GM12878 (cell line): ENCODE data around the gene DAPK2. TPM values are rescaled to one million over a fixed set of nuclear protein-coding genes. Genes with fewer than 3 reads are reported as not detected.

Source experiments
- CBX5 ChIP-seq: sonication (generic); IDR thresholded peaks from 2 replicates; pipeline ENCODE4 v1.6.1; 2016; ENCODE audit warnings: low read depth, moderate library complexity, mild to moderate bottlenecking, inconsistent platforms
- ETV6 ChIP-seq, 2 experiments: fragments of 450-650 bp in 1 of 2; IDR thresholded peaks in 1 of 2; conservative IDR thresholded peaks in 1 of 2; 2 replicates each; pipeline ENCODE4 v1.6.1; 2014; ENCODE audit warnings: antibody characterized with exemption in 1 of 2, borderline replicate concordance in 1 of 2, low read depth in 1 of 2, mild to moderate bottlenecking in 1 of 2, moderate library complexity in 1 of 2
- FOXK2 ChIP-seq: fragments of 450-650 bp; IDR thresholded peaks from 2 replicates; pipeline ENCODE4 v1.6.1; 2017; ENCODE audit warnings: mild to moderate bottlenecking, moderate library complexity
- GABPA ChIP-seq: IDR thresholded peaks from 2 replicates; pipeline ENCODE4 v1.6.1; 2014; ENCODE audit warnings: antibody characterized with exemption, low read depth, mild to moderate bottlenecking, inconsistent platforms
- IRF4 ChIP-seq: IDR thresholded peaks from 2 replicates; pipeline ENCODE4 v1.6.1; 2011; ENCODE audit warnings: low read depth, low read length
- MLLT1 ChIP-seq: fragments of 450-650 bp; IDR thresholded peaks from 2 replicates; pipeline ENCODE4 v1.6.1; 2016; ENCODE audit warnings: mild to moderate bottlenecking
- MYC ChIP-seq: IDR thresholded peaks from 2 replicates; pipeline ENCODE4 v1.6.1; 2011; ENCODE audit warnings: mild to moderate bottlenecking, low read length, moderate library complexity, inconsistent platforms; ENCODE audit not compliant: insufficient read depth, insufficient replicate concordance, insufficient read length, severe bottlenecking
- NFIC ChIP-seq: IDR thresholded peaks from 2 replicates; pipeline ENCODE4 v1.6.1; 2012; ENCODE audit warnings: low read depth, mild to moderate bottlenecking, inconsistent platforms, low read length, moderate library complexity
- NFXL1 ChIP-seq: fragments of 450-650 bp; IDR thresholded peaks from 2 replicates; pipeline ENCODE4 v1.6.1; 2017; ENCODE audit warnings: antibody characterized with exemption, mild to moderate bottlenecking, borderline replicate concordance
- RB1 ChIP-seq: fragments of 450-650 bp; formaldehyde crosslinking; IDR thresholded peaks from 2 replicates; pipeline ENCODE4 v1.6.1; 2017; ENCODE audit warnings: mild to moderate bottlenecking, borderline replicate concordance
- RFX5 ChIP-seq: IDR thresholded peaks from 2 replicates; pipeline ENCODE4 v1.6.1; 2011; ENCODE audit warnings: low read depth, low read length, improper control_type of control experiment
- SREBF2 ChIP-seq: IDR thresholded peaks from 2 replicates; pipeline ENCODE4 v1.6.1; 2012; ENCODE audit warnings: mild to moderate bottlenecking, low read length
- USF1 ChIP-seq: IDR thresholded peaks from 2 replicates; pipeline ENCODE4 v1.6.1; 2011; ENCODE audit warnings: borderline replicate concordance, low read depth, mild to moderate bottlenecking, moderate library complexity, mixed read lengths, low read length; ENCODE audit not compliant: insufficient read depth; ENCODE audit errors: extremely low read length
- YBX1 ChIP-seq: fragments of 450-650 bp; IDR thresholded peaks from 2 replicates; pipeline ENCODE4 v1.6.1; 2016; ENCODE audit warnings: antibody characterized with exemption
- polyA plus RNA-seq, 11 experiments: library from polyadenylated mRNA; depleted of rRNA in 4 of 11; unstranded in 6 of 11; stranded (reverse) in 5 of 11; fragments of >200 nt; fragmentation: Nextera tagmentation in 4 of 11; fragmentation: Illumina TruSeq in 1 of 11; extraction: Ambion mirVana in 4 of 11; extraction: Trizol in 1 of 11; gene quantifications; 1 replicate in 1 of 11; 2 replicates in 10 of 11; pipeline versions ENCODE4 v1.2.1 to v1.2.3, GENCODE V29; 2011 to 2016; ENCODE audit warnings: inconsistent platforms in 2 of 11, missing spikeins in 2 of 11, low read depth in 1 of 11
- total RNA-seq, 4 experiments: library from RNA; depleted of rRNA in 3 of 4; stranded (reverse); fragments of >200 nt in 3 of 4; fragmentation: Illumina TruSeq in 1 of 4; extraction: Trizol in 1 of 4; gene quantifications; 2 replicates each; pipeline versions ENCODE4 v1.2.1 to v1.2.3, GENCODE V29; 2013 to 2021
- TF ChIP-seq, protein P1 (sequence below): fragments of 450-650 bp; IDR thresholded peaks from 2 replicates; pipeline ENCODE4 v1.6.1; 2016; ENCODE audit warnings: mild to moderate bottlenecking, moderate library complexity, borderline replicate concordance
- TF ChIP-seq, protein P2 (sequence below): fragments of 450-650 bp; IDR thresholded peaks from 2 replicates; pipeline ENCODE4 v1.6.1; 2014; ENCODE audit warnings: mild to moderate bottlenecking
- TF ChIP-seq, protein P3 (sequence below): fragments of 450-650 bp; IDR thresholded peaks from 2 replicates; pipeline ENCODE4 v1.6.1; 2017; ENCODE audit warnings: borderline replicate concordance
- TF ChIP-seq, protein P4 (sequence below): IDR thresholded peaks from 2 replicates; pipeline ENCODE4 v1.6.1; 2012; ENCODE audit warnings: low read depth, low read length, improper control_type of control experiment

The DAPK2 gene
- total and polyA plus RNA-seq, 10 of the 15 experiments (the other 5 are each of a cell fraction or from before 2014, with no cell fraction given), result 0.69 to 8.4 (median 4.1) TPM

DNA sequence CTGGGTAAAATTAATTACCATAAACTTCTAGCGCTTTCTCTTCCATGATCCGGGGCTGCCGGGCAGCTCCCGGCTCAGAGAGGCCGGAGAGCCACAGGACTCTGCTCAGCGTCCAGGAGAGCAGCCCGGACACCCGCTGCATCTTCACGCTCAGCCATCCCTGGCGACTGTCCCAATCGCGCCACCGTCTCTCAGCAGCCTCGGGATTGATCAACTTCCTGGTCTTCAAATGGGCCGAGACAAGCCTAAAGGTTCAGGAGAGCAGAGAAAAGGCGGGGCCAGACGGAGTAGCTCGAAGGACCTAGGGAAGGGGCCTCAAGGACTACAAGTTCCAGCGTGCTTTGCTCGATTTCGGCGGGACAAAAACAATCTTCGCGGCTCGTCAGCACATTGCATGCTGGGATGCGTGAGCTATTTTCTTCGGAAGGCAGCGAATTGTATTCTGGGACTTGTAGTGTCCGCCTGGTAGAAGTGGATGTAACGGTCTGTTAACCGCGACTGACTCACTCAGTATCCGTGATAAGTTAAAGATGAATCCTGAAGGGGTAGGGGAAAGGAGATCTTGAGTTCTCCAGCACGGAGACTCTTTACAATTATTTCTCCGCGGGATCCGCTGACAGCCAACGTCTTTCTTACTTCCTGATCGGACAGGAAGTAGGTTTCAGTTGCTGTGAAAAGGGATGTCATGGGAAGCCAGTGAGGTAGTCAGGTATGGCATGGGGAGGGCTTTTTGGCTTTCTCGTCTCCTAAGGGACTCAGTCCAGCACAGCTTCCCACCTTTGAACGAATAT is 47.5 kb upstream of the DAPK2 start, which contains the start of gene CIAO2A (continued):
- no peak for TF ChIP-seq USF1
- 0 out of 2 replicates have a peak, but pooled peaks have one; percentile 59 for TF ChIP-seq RB1
- peak; percentile 81 for TF ChIP-seq GABPA
- TF ChIP-seq YBX1, result no peak
- TF ChIP-seq, protein P1, sequence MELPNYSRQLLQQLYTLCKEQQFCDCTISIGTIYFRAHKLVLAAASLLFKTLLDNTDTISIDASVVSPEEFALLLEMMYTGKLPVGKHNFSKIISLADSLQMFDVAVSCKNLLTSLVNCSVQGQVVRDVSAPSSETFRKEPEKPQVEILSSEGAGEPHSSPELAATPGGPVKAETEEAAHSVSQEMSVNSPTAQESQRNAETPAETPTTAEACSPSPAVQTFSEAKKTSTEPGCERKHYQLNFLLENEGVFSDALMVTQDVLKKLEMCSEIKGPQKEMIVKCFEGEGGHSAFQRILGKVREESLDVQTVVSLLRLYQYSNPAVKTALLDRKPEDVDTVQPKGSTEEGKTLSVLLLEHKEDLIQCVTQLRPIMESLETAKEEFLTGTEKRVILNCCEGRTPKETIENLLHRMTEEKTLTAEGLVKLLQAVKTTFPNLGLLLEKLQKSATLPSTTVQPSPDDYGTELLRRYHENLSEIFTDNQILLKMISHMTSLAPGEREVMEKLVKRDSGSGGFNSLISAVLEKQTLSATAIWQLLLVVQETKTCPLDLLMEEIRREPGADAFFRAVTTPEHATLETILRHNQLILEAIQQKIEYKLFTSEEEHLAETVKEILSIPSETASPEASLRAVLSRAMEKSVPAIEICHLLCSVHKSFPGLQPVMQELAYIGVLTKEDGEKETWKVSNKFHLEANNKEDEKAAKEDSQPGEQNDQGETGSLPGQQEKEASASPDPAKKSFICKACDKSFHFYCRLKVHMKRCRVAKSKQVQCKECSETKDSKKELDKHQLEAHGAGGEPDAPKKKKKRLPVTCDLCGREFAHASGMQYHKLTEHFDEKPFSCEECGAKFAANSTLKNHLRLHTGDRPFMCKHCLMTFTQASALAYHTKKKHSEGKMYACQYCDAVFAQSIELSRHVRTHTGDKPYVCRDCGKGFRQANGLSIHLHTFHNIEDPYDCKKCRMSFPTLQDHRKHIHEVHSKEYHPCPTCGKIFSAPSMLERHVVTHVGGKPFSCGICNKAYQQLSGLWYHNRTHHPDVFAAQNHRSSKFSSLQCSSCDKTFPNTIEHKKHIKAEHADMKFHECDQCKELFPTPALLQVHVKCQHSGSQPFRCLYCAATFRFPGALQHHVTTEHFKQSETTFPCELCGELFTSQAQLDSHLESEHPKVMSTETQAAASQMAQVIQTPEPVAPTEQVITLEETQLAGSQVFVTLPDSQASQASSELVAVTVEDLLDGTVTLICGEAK, result peak; percentile 90
- no peak for TF ChIP-seq CBX5
- TF ChIP-seq ETV6 (conservative IDR thresholded peaks at IDR 0.05 in 1 of 2, IDR thresholded peaks at IDR 0.05 in 1 of 2; ENCODE audit: borderline replicate concordance in 1 of 2, low read depth in 1 of 2), result peak in 1 of 2 experiments; percentile 51; a peak in 1 of 4 replicates
- TF ChIP-seq, protein P2, sequence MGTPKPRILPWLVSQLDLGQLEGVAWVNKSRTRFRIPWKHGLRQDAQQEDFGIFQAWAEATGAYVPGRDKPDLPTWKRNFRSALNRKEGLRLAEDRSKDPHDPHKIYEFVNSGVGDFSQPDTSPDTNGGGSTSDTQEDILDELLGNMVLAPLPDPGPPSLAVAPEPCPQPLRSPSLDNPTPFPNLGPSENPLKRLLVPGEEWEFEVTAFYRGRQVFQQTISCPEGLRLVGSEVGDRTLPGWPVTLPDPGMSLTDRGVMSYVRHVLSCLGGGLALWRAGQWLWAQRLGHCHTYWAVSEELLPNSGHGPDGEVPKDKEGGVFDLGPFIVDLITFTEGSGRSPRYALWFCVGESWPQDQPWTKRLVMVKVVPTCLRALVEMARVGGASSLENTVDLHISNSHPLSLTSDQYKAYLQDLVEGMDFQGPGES, result 0 out of 2 replicates have a peak, but pooled peaks have one; percentile 28
- no peak for TF ChIP-seq MLLT1
- no peak for TF ChIP-seq SREBF2
- no peak for TF ChIP-seq NFXL1
- TF ChIP-seq IRF4, result 0 out of 2 replicates have a peak, but pooled peaks have one; percentile 40
- TF ChIP-seq MYC, result no peak
- TF ChIP-seq FOXK2, result no peak
- no peak for TF ChIP-seq NFIC
- no peak for TF ChIP-seq RFX5
- TF ChIP-seq, protein P3, sequence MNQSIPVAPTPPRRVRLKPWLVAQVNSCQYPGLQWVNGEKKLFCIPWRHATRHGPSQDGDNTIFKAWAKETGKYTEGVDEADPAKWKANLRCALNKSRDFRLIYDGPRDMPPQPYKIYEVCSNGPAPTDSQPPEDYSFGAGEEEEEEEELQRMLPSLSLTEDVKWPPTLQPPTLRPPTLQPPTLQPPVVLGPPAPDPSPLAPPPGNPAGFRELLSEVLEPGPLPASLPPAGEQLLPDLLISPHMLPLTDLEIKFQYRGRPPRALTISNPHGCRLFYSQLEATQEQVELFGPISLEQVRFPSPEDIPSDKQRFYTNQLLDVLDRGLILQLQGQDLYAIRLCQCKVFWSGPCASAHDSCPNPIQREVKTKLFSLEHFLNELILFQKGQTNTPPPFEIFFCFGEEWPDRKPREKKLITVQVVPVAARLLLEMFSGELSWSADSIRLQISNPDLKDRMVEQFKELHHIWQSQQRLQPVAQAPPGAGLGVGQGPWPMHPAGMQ, result no peak
- TF ChIP-seq, protein P4, sequence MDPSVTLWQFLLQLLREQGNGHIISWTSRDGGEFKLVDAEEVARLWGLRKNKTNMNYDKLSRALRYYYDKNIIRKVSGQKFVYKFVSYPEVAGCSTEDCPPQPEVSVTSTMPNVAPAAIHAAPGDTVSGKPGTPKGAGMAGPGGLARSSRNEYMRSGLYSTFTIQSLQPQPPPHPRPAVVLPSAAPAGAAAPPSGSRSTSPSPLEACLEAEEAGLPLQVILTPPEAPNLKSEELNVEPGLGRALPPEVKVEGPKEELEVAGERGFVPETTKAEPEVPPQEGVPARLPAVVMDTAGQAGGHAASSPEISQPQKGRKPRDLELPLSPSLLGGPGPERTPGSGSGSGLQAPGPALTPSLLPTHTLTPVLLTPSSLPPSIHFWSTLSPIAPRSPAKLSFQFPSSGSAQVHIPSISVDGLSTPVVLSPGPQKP, result peak; percentile 55; the same call in 1 of the 2 replicates
